Type B pancreatic cell (in vitro differentiated cells): Measurements from ENCODE around the gene LRRC47. TPM values are rescaled to one million over a fixed set of nuclear protein-coding genes. Genes with fewer than 3 reads are reported as not detected.

ENCODE experiments used
- DNase-seq: peaks from one replicate; pipeline ENCODE4 v3.0.0; 2021; ENCODE audit warnings: mixed read lengths; ENCODE audit not compliant: unreplicated experiment; ENCODE audit errors: extremely low spot score
- H3K27ac Mint-ChIP-seq: 2 replicates; pipeline ENCODE4 v1.8.0; 2021; ENCODE audit warnings: mild to moderate bottlenecking, mixed read lengths
- H3K27me3 Mint-ChIP-seq: 2 replicates; pipeline ENCODE4 v1.8.0; 2021; ENCODE audit warnings: mixed read lengths
- H3K36me3 Mint-ChIP-seq: 2 replicates; pipeline ENCODE4 v1.8.0; 2021; ENCODE audit warnings: mixed read lengths
- H3K4me1 Mint-ChIP-seq: one replicate; pipeline ENCODE4 v1.8.0; 2021; ENCODE audit warnings: mixed read lengths; ENCODE audit not compliant: unreplicated experiment
- H3K4me3 Mint-ChIP-seq: 2 replicates; pipeline ENCODE4 v1.8.0; 2021; ENCODE audit warnings: mild to moderate bottlenecking, mixed read lengths
- H3K9me3 Mint-ChIP-seq: 2 replicates; pipeline ENCODE4 v1.8.0; 2021; ENCODE audit warnings: mixed read lengths
- total RNA-seq: library from RNA; stranded (reverse); gene quantifications from 2 replicates; pipeline ENCODE4 v1.2.1, GENCODE V29; 2021; ENCODE audit warnings: low replicate concordance
- TF ChIP-seq, protein P1 (sequence below): fragments of 200-600 bp; sonication (generic); conservative IDR thresholded peaks from 2 replicates; pipeline ENCODE4 v1.5.0; 2021; ENCODE audit warnings: antibody characterized with exemption, mild to moderate bottlenecking

LRRC47 gene
- total RNA-seq, 1 donor from 2014 or later: 56.5 TPM

DNA sequence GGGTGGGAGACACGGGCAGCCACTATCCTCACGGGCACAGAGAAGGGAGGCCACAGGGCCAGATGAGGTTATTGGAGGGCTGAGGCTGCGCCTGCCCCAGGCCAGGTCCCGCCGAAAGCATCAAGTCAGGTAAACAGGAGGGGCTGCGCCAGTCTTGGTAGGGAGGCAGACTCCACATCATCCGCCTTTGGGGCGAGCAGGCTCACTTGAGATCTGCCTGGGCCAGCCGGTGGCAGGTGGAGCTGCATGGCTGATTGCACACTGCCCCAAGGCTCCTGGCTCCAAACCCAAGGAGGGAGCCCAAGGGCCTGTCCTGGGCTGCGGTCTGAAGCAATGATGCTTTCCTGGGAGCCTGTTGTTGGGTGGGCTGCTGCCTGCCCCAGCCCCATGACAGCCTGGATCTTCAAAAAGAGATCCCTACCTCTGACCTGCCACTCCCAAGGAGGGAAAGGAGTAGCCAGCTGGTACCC, 19.2 kb downstream of the LRRC47 start:
- H3K4me1 Mint-ChIP-seq: peaks cover 8% of the 10 kb centered on the region
- H3K36me3 Mint-ChIP-seq: peaks cover 12% of the 10 kb centered on the region

DNA sequence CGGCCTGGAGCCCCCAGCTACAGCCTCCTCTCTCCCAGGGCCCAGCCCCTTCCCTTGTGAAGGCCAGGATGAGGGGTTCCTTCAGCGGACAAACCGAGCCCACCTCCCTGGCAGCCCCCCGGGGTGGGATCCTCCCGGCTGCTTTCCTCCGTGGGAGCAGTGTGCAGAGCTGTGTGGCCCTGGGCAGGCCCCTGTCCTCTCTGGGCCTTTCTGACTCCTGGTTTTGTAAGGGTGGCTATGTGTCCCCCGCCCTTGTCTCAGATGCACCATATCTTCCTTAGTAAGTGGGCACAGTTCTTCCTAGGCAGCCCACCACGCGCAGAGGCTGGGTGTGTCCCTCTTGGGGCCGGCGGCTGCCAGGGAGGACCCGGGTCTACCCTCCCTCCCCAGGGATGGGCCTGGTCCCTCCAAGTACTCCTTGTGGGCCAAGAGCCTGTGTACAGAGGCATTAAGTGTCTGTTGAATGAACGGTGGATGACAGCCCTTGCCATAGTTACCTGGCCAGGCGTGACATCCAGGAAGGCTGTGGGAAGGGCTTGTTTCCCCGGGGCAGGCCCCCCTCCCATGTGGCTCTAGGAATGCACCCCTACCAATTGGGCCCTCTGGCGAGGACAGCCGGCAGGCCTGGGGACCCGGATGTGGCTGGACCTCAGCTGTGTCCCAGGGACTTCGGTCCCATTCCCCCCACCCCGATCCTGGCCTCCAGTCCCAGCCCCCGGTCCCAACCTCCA, 19.9 kb downstream of the LRRC47 start:
- Mint-ChIP-seq H3K4me1 (peaks cover 8% of the 10 kb centered on the region), H3K36me3 (peaks cover 12% of the 10 kb centered on the region), H3K27me3 (no peaks in the 10 kb centered on the region), H3K4me3 (no peak overlapping the region), H3K27ac (no peak overlapping the region), H3K9me3 (no peaks in the 10 kb centered on the region)
- TF ChIP-seq, protein P1, sequence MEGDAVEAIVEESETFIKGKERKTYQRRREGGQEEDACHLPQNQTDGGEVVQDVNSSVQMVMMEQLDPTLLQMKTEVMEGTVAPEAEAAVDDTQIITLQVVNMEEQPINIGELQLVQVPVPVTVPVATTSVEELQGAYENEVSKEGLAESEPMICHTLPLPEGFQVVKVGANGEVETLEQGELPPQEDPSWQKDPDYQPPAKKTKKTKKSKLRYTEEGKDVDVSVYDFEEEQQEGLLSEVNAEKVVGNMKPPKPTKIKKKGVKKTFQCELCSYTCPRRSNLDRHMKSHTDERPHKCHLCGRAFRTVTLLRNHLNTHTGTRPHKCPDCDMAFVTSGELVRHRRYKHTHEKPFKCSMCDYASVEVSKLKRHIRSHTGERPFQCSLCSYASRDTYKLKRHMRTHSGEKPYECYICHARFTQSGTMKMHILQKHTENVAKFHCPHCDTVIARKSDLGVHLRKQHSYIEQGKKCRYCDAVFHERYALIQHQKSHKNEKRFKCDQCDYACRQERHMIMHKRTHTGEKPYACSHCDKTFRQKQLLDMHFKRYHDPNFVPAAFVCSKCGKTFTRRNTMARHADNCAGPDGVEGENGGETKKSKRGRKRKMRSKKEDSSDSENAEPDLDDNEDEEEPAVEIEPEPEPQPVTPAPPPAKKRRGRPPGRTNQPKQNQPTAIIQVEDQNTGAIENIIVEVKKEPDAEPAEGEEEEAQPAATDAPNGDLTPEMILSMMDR: no peak
- no peak for DNase-seq

More for the DNA sequence above, 19.2 kb downstream of the LRRC47 start:
- Mint-ChIP-seq H3K9me3 (no peaks in the 10 kb centered on the region), H3K4me3 (no peak overlapping the region), H3K27me3 (no peaks in the 10 kb centered on the region), H3K27ac (no peak overlapping the region)
- TF ChIP-seq, protein P1: no peak
- DNase-seq: no peak

DNA sequence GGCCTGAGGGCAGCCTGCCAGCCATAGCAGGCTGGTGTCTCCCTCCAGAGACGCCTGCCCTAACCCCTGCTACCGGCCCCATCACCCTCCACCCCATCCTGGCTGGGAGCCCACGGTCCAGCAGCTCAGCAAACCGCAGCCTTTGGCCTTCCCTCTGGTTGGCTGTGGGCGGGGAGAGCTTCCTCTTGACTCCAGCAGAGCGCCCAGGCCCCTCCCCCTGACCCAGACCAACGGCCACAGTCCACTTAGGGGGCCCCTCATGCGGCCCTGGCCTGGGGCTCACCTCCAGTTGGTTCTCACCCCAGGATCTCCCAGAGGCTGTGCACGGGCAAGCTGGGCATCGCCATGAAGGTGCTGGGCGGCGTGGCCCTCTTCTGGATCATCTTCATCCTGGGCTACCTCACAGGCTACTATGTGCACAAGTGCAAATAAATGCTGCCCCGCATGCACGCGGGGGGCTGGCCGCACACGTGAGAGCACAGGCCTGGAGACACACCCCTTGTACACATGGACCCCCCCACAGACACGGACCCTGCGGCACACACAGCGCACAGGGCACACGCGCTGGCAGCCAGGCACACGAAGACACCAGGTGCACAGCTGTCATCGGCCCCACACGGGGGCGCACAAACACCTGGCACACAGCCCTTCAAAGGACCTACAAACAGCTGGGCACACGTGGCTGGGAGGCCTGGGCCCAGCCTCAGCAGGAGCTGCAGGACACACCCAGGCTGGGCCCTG, 20.6 kb downstream of the LRRC47 start:
- Mint-ChIP-seq H3K9me3 (no peaks in the 10 kb centered on the region), H3K36me3 (peaks cover 8% of the 10 kb centered on the region), H3K27me3 (no peaks in the 10 kb centered on the region), H3K4me1 (peaks cover 8% of the 10 kb centered on the region), H3K27ac (peak overlapping the region; percentile 29), H3K4me3 (no peak overlapping the region)
- TF ChIP-seq, protein P1: peak; percentile 37
- DNase-seq: no peak

DNA sequence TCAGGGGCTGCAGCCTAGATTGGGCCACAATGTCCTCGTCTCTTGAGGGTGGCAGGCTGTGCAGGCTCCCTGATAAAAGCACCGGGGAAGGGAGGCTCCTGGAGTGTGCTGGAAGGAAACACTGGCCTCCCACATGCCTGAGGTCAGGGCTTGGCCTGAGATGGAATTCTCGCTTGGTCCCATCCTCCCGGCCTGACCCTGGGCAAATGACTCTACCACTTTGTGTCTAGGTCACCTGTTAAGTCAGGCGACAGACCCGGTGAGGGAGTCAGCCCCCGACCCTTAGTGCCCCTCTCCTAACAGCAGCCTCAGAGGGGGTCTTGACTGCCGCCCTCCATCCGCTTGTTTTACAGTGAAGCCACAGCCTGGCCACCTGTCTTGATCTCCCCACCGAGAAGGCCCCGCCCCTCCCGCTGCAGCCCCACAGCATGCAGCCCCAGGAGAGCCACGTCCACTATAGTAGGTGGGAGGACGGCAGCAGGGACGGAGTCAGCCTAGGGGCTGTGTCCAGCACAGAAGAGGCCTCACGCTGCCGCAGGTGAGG, 21.3 kb downstream of the LRRC47 start:
- H3K27ac Mint-ChIP-seq: no peak overlapping the region
- peaks cover 3% of the 10 kb centered on the region for H3K36me3 Mint-ChIP-seq
- no peak for DNase-seq
- H3K9me3 Mint-ChIP-seq: no peaks in the 10 kb centered on the region
- peaks cover 8% of the 10 kb centered on the region for H3K4me1 Mint-ChIP-seq
- H3K27me3 Mint-ChIP-seq: no peaks in the 10 kb centered on the region
- H3K4me3 Mint-ChIP-seq: no peak overlapping the region
- TF ChIP-seq, protein P1: no peak

DNA sequence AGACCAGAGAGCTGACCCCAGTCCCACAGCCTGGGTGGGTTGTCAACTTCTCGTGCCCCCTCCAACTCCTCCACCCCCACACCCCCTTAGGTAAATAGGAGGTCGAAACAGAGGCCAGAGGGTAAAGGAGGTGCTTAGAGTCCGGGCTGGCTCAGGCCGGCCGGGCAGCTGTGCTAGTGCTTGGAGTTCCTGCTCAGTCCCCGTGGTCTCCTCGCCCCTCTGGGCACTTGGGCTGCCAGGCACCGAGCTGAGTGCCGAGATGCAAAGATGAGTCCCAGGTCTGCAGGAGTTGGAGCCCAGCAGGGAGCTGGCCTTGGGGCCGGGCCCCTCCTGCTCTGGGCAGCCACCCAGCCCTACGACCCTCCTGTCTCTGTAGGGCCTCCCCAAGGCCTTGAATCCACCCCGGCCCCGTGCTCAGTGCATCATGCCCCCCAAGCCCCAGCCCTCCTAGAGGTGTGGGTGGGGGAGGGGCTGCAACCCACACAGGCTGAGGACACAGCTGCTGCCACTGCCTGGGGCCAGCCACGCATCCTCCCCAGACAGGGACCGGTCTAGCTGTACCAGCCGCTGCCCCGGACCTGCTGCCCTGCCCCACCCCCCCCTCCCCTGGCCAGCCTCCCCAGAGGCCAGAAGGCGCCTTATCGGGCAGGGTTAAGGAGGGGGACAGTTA, 21.9 kb downstream of the LRRC47 start:
- Mint-ChIP-seq H3K4me1 (peaks cover 8% of the 10 kb centered on the region), H3K27ac (no peak overlapping the region), H3K4me3 (no peak overlapping the region), H3K36me3 (no peaks in the 10 kb centered on the region), H3K9me3 (no peaks in the 10 kb centered on the region), H3K27me3 (no peaks in the 10 kb centered on the region)
- TF ChIP-seq, protein P1: no peak
- DNase-seq: no peak
